ENCODE measurements around the gene CHIA. TPM values are rescaled to one million over a fixed set of nuclear protein-coding genes. Genes with fewer than 3 reads are reported as not detected.
A peak's percentile ranks its signal among the peaks of the same experiment; 100 is the strongest.

CHIA gene
- total RNA-seq (2022) (not detected in 2 replicates), Bru-seq, nascent RNA (not detected), BruChase-seq, experiment 1, labeled RNA remaining after a 6-hour chase (not detected), BruChase-seq, experiment 2, labeled RNA remaining after a 2-hour chase (not detected)
- long read RNA-seq: 0 reads

GRCh38 chr1:111290630-111291029, at the start of gene CHIA:
Gene CHIA, plus strand, starts transcription at chr1:111290851. Its CDS starts 19,617 bp downstream, at chr1:111310468.
- Mint-ChIP-seq H3K4me3 (ENCODE audit: unreplicated experiment) (no peak within 1 kb of the TSS), H3K9me3 (ENCODE audit: unreplicated experiment) (no peaks in the 10 kb centered on the region), H3K27me3 (ENCODE audit: insufficient read depth, unreplicated experiment) (no peaks in the 10 kb centered on the region), H3K36me3 (ENCODE audit: insufficient read depth, unreplicated experiment) (no peaks in the 10 kb centered on the region), H3K27ac (ENCODE audit: low read depth, unreplicated experiment) (no peak within 1 kb of the TSS), H3K4me1 (ENCODE audit: insufficient read depth, unreplicated experiment) (peaks cover 13% of the 10 kb centered on the region)
- no peak for TF ChIP-seq CTCF (IDR thresholded peaks at IDR 0.05; ENCODE audit: unreplicated experiment)
- no TSS peak for BruUV-seq (replicated peaks)
- intact Hi-C loops (cut with micrococcal nuclease): no loop called here
- ChIA-PET POLR2A (no interaction called here), CTCF (no interaction called here)
- DNase-seq (ENCODE audit: unreplicated experiment): peak; percentile 76

- BruUV-seq (replicated peaks): no TSS peak
- no peak overlapping the region for H3K27ac Mint-ChIP-seq (ENCODE audit: low read depth, unreplicated experiment)
- no peaks in the 10 kb centered on the region for H3K9me3 Mint-ChIP-seq (ENCODE audit: unreplicated experiment)
- no peaks in the 10 kb centered on the region for H3K4me1 Mint-ChIP-seq (ENCODE audit: insufficient read depth, unreplicated experiment)
- intact Hi-C loops (cut with micrococcal nuclease): no loop called here
- peaks cover 6% of the 10 kb centered on the region for H3K36me3 Mint-ChIP-seq (ENCODE audit: insufficient read depth, unreplicated experiment)
- DNase-seq (ENCODE audit: unreplicated experiment): no peak
- TF ChIP-seq CTCF (IDR thresholded peaks at IDR 0.05; ENCODE audit: unreplicated experiment): no peak
- H3K4me3 Mint-ChIP-seq (ENCODE audit: unreplicated experiment): no peak overlapping the region
- ChIA-PET CTCF (interaction anchor here (1.2 kb wide), 1 partner anchor 8 kb away, joined by 3 read pairs; no protein-coding TSS in a partner anchor), POLR2A (interaction anchor here (0.8 kb wide), 1 partner anchor 12 kb away, joined by 3 read pairs; no protein-coding TSS in a partner anchor)
- no peaks in the 10 kb centered on the region for H3K27me3 Mint-ChIP-seq (ENCODE audit: insufficient read depth, unreplicated experiment)
Measured at GRCh38 chr1:111241797-111242196, 48.9 kb upstream of the CHIA start.

- BruUV-seq (replicated peaks): no TSS peak
- Mint-ChIP-seq H3K4me3 (ENCODE audit: unreplicated experiment) (no peak overlapping the region), H3K4me1 (ENCODE audit: insufficient read depth, unreplicated experiment) (no peaks in the 10 kb centered on the region), H3K27ac (ENCODE audit: low read depth, unreplicated experiment) (no peak overlapping the region), H3K36me3 (ENCODE audit: insufficient read depth, unreplicated experiment) (peaks cover 6% of the 10 kb centered on the region), H3K27me3 (ENCODE audit: insufficient read depth, unreplicated experiment) (no peaks in the 10 kb centered on the region), H3K9me3 (ENCODE audit: unreplicated experiment) (no peaks in the 10 kb centered on the region)
- CTCF ChIA-PET: no interaction called here
- intact Hi-C loops (cut with micrococcal nuclease): no loop called here
- DNase-seq (ENCODE audit: unreplicated experiment): no peak
- TF ChIP-seq CTCF (IDR thresholded peaks at IDR 0.05; ENCODE audit: unreplicated experiment): no peak
- POLR2A ChIA-PET: no interaction called here
Measured at GRCh38 chr1:111242805-111243523, 47.7 kb upstream of the CHIA start.

- no TSS peak for BruUV-seq (replicated peaks)
- CTCF ChIA-PET: no interaction called here
- no peaks in the 10 kb centered on the region for H3K4me1 Mint-ChIP-seq (ENCODE audit: insufficient read depth, unreplicated experiment)
- no peak overlapping the region for H3K27ac Mint-ChIP-seq (ENCODE audit: low read depth, unreplicated experiment)
- H3K9me3 Mint-ChIP-seq (ENCODE audit: unreplicated experiment): no peaks in the 10 kb centered on the region
- H3K36me3 Mint-ChIP-seq (ENCODE audit: insufficient read depth, unreplicated experiment): peaks cover 6% of the 10 kb centered on the region
- DNase-seq (ENCODE audit: unreplicated experiment): no peak
- H3K4me3 Mint-ChIP-seq (ENCODE audit: unreplicated experiment): no peak overlapping the region
- POLR2A ChIA-PET: no interaction called here
- intact Hi-C loops (cut with micrococcal nuclease): no loop called here
- TF ChIP-seq CTCF (IDR thresholded peaks at IDR 0.05; ENCODE audit: unreplicated experiment): no peak
- no peaks in the 10 kb centered on the region for H3K27me3 Mint-ChIP-seq (ENCODE audit: insufficient read depth, unreplicated experiment)
Measured at GRCh38 chr1:111247125-111247838, 43.4 kb upstream of the CHIA start.
